Pancreas (tissue), 10 donors: ENCODE data around the gene SLC26A8. TPM values are rescaled to one million over a fixed set of nuclear protein-coding genes. Genes with fewer than 3 reads are reported as not detected.
A peak's percentile ranks its signal among the peaks of the same experiment; 100 is the strongest.

Experiments used
- ATAC-seq, 4 donors: fragments of 200-7000 bp; cut with Tn5 transposase; one replicate each; pipeline versions ENCODE4 v1.8.0 to v1.9.1; 2020; ENCODE audit warnings: mild to moderate bottlenecking in 4 of 4, moderate library complexity in 4 of 4
- DNase-seq, 6 donors: peaks; one replicate each; pipeline ENCODE4 v3.0.0-alpha.2; 2020
- FAIRE-seq: peaks from 2 replicates; lab custom pipeline; 2012; peaks lifted over from hg19 to GRCh38; lab: Jason Lieb, UNC
- H3K27ac ChIP-seq, 4 donors: fragments of 200-600 bp; sonication (generic); 1 replicate in 3 of 4; 2 replicates in 1 of 4; pipeline versions ENCODE4 v1.5.0 to v1.8.0; 2020
- H3K27me3 ChIP-seq, 4 donors: fragments of 200-600 bp; one replicate each; pipeline ENCODE4 v1.8.0; 2021
- H3K36me3 ChIP-seq, 3 donors: fragments of 200-600 bp; sonication (generic) in 1 of 3; one replicate each; pipeline versions ENCODE4 v1.5.0 to v1.8.0; 2020 to 2021
- H3K4me1 ChIP-seq, 3 donors: fragments of 200-600 bp; one replicate each; pipeline ENCODE4 v1.8.0; 2021
- H3K4me3 ChIP-seq, 4 donors: fragments of 200-600 bp; sonication (generic) in 2 of 4; one replicate each; pipeline versions ENCODE4 v1.5.0 to v1.8.0; 2020 to 2021
- H3K9me3 ChIP-seq, 4 donors: fragments of 200-600 bp; one replicate each; pipeline ENCODE4 v1.8.0; 2021
- WGBS, 2 donors: extraction: QIAGEN DNeasy Blood & Tissue Kit; methylation state at CpG; one replicate each; pipeline ENCODE4 v1.1.7; 2013; 5-methylcytosine and 5-hydroxymethylcytosine counted together
- intact Hi-C, 3 donors: fragments of 100-400 bp; cut with DNase I; formaldehyde crosslinking; loops; one replicate each; pipeline versions ENCODE4 v1.11.1 to v1.14.2; 2022
- polyA plus RNA-seq, 2 donors: library from polyadenylated mRNA; stranded (reverse); fragments of 200-250 nt; gene quantifications; one replicate each; pipeline ENCODE4 v1.2.3, GENCODE V29; 2013
- total RNA-seq, 6 donors: library from RNA; stranded (reverse); fragmentation: NEBNext Ultra II Directional in 4 of 6; extraction: Animal tissue kit (Norgen Biotek cat#: 25700) in 4 of 6; gene quantifications; one replicate each; pipeline versions ENCODE4 v1.2.1 to v1.2.4, GENCODE V29; 2021 to 2023
- TF ChIP-seq, protein P1 (sequence below), 4 donors: fragments of 200-600 bp; sonication (generic) in 3 of 4; IDR thresholded peaks; one replicate each; pipeline versions ENCODE4 v1.5.0 to v1.8.0; 2021; ENCODE audit warnings: antibody characterized with exemption in 4 of 4
- donor health status: healthy with polysubstance abuse.
- donor health status: DM: no; HTN: no; CAD: no; lungs with moderate emphysema.
- donor health status: DM: no; HTN: no; CAD: no.
- donor health status: control.
- donor health status: control.
- donor health status: Bipolar disorder and iron deficiency.
- donor health status: DM: yes; HTN: yes; CAD: no.
- donor health status: DM: no; HTN: no; CAD: no.
- donor health status: DM: no; HTN: no; CAD: no.
- donor health status: DM: yes; HTN: yes; CAD: no.

SLC26A8 gene
- total and polyA plus RNA-seq, 8 donors, result 0.06 to 0.11 (median 0.07) TPM; not detected in 5

DNA sequence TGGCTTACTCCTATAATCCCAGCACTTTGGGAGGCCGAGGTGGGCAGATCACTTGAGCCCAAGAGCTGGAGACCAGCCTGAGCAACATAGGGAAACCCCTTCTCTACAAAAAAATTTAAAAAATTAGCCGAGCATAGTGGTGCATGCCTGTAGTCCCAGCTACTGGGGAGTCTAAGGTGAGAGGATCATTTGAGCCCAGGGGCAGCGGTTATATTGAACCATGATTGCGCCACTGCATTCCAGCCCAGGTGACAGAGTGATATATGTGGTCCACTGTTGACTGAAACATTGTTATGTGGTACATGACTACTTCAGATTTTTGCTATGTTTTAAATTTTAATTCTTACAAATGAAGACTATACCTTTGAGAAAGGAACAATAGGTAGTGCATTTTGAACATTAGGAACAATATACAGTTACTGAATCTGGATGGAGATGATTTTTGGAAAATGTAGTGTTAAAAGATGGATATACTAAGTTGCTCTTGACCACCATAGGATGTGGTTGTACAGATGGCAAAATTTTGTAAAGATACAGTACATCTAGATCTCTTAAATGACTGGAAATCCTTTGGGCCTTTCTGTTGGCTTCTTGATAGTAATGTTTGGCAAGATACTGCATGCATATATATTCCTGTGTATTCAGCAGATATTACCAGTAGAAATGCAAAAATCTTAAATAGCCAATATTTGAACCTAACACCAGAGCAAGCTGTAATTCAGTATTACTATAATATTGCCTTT is 39.0 kb upstream of the SLC26A8 start:
- intact Hi-C loops, result no loop called here
- Histone ChIP-seq H3K27me3 (no peaks in the 10 kb centered on the region), H3K4me3 (no peak overlapping the region), H3K9me3 (no peaks in the 10 kb centered on the region), H3K27ac (no peak overlapping the region), H3K36me3 (peaks cover 0 to 9% (median 0%) of the 10 kb centered on the region in 3 donors), H3K4me1 (peaks cover 14 to 40% (median 29%) of the 10 kb centered on the region in 3 donors)
- TF ChIP-seq, protein P1, sequence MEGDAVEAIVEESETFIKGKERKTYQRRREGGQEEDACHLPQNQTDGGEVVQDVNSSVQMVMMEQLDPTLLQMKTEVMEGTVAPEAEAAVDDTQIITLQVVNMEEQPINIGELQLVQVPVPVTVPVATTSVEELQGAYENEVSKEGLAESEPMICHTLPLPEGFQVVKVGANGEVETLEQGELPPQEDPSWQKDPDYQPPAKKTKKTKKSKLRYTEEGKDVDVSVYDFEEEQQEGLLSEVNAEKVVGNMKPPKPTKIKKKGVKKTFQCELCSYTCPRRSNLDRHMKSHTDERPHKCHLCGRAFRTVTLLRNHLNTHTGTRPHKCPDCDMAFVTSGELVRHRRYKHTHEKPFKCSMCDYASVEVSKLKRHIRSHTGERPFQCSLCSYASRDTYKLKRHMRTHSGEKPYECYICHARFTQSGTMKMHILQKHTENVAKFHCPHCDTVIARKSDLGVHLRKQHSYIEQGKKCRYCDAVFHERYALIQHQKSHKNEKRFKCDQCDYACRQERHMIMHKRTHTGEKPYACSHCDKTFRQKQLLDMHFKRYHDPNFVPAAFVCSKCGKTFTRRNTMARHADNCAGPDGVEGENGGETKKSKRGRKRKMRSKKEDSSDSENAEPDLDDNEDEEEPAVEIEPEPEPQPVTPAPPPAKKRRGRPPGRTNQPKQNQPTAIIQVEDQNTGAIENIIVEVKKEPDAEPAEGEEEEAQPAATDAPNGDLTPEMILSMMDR (IDR thresholded peaks at IDR 0.05), result no peak
- ATAC-seq (no peak), DNase-seq (no peak), FAIRE-seq (no peak)
- 86 to 91% methylated on average over 4 of the region's 4 CpGs for WGBS, 2 donors

DNA sequence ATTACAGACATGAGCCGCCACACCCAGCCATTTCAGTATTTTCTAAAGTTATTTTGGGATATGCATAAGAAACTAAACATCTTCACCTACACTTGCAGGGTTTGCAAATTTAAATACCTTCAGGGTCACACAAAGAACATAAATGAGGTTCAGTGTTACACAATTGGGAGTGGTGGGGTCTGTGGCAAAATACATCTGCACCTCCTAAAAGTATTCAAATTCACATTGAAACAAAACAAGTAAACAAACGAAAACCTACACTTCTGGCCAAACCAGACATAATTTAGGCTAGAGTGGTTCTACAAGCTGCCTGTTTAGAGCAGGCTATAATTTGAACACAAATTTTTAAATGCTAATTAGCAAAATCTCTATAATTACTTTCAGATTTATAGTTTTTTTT is 37.8 kb upstream of the SLC26A8 start:
- intact Hi-C loops, result no loop called here
- ATAC-seq, result no peak
- H3K4me1 ChIP-seq, result peaks cover 10 to 30% (median 20%) of the 10 kb centered on the region in 3 donors
- no peak for FAIRE-seq
- 93 to 97% methylated on average over 2 of the region's 2 CpGs for WGBS, 2 donors
- no peaks in the 10 kb centered on the region for H3K9me3 ChIP-seq
- no peaks in the 10 kb centered on the region for H3K27me3 ChIP-seq
- H3K27ac ChIP-seq, result no peak overlapping the region
- H3K4me3 ChIP-seq, result no peak overlapping the region
- H3K36me3 ChIP-seq, result peaks cover 0 to 9% (median 0%) of the 10 kb centered on the region in 3 donors
- DNase-seq, result no peak
- TF ChIP-seq, protein P1 (IDR thresholded peaks at IDR 0.05), result no peak

DNA sequence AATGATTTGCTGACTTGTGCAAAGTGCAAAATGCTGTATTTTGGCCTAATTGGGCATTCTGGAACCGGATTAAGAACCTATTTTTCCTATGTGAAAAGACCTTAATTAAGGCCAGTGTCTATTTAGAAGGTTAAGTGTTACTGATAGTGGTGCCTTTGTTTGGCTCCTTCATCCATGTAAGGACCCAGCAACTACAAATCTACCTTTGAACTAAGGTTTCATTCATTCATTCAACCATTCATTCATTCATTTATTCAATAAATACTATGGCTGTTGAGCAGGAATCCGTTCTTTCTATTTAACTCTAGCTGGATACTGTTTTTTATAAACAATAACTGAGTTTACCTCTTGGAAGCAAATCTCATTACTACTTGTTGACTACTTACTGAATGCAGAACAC is 36.8 kb upstream of the SLC26A8 start:
- FAIRE-seq (no peak), ATAC-seq (no peak), DNase-seq (no peak)
- Histone ChIP-seq H3K36me3 (peaks cover 0 to 9% (median 0%) of the 10 kb centered on the region in 3 donors), H3K9me3 (no peaks in the 10 kb centered on the region), H3K4me1 (peaks cover 2 to 21% (median 11%) of the 10 kb centered on the region in 3 donors), H3K27me3 (no peaks in the 10 kb centered on the region), H3K27ac (no peak overlapping the region), H3K4me3 (no peak overlapping the region)
- 49% methylated on average over 2 of the region's 2 CpGs for WGBS, 2 donors
- TF ChIP-seq, protein P1 (IDR thresholded peaks at IDR 0.05), result no peak
- intact Hi-C loops, result no loop called here

DNA sequence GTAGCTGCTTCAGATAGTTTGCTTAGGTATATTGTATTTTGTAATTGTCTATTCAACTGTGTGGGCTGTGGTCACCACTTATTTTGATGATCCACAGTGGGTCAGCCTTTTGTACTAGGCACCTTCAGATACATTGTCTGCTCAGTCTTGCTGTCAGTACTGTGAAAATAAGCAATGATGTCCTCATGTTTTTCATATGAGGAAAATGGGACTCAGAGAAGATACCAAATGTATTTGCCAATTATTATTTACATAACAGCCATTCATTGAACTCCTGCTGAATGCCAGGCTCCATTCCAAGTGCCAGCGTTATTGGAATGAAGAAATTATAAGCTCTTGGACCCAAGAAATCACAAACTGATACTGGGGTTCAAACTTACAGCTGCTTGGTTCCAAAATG is 31.7 kb upstream of the SLC26A8 start:
- Histone ChIP-seq H3K9me3 (no peaks in the 10 kb centered on the region), H3K4me1 (peaks cover 7 to 23% (median 17%) of the 10 kb centered on the region in 3 donors), H3K27ac (no peak overlapping the region), H3K4me3 (no peak overlapping the region), H3K36me3 (peaks cover 0 to 9% (median 0%) of the 10 kb centered on the region in 3 donors), H3K27me3 (no peaks in the 10 kb centered on the region)
- ATAC-seq, result no peak
- TF ChIP-seq, protein P1 (IDR thresholded peaks at IDR 0.05), result no peak
- intact Hi-C loops, result no loop called here
- no peak for FAIRE-seq
- 17% methylated on average over 1 of the region's 1 CpG for WGBS, 2 donors
- no peak for DNase-seq

GRCh38 chr6:36054956-36055355 is 30.5 kb upstream of the SLC26A8 start:
- TF ChIP-seq, protein P1 (IDR thresholded peaks at IDR 0.05), result no peak
- ATAC-seq (peak in 2 of 4 donors; percentile 37 to 47), FAIRE-seq (no peak)

More at GRCh38 chr6:36054956-36055355, 30.5 kb upstream of the SLC26A8 start:
- intact Hi-C loops, result no loop called here
- no peak overlapping the region for H3K27ac ChIP-seq
- no peak for DNase-seq
- 37 to 45% methylated on average over 2 of the region's 2 CpGs for WGBS, 2 donors
- H3K4me1 ChIP-seq, result peaks cover 7 to 23% (median 17%) of the 10 kb centered on the region in 3 donors
- H3K27me3 ChIP-seq, result no peaks in the 10 kb centered on the region
- H3K36me3 ChIP-seq, result peaks cover 0 to 4% (median 0%) of the 10 kb centered on the region in 3 donors
- no peak overlapping the region for H3K4me3 ChIP-seq
- H3K9me3 ChIP-seq, result no peaks in the 10 kb centered on the region
